NB4 (cell line): ENCODE data around the gene TFG.

Experiments used
- CTCF ChIP-seq: IDR thresholded peaks from one replicate; pipeline ENCODE4 v1.5.1; 2012; ENCODE audit warnings: low read depth, low read length
- POLR2A ChIP-seq: IDR thresholded peaks from 2 replicates; pipeline ENCODE4 v1.6.1; 2011; ENCODE audit warnings: mild to moderate bottlenecking; ENCODE audit not compliant: insufficient read length; ENCODE audit errors: extremely low read depth

GRCh38 chr3:100761211-100761942 lies 52.1 kb downstream of the TFG start:
- TF ChIP-seq CTCF: no peak
- no peak for TF ChIP-seq POLR2A
